GM23338 (cell line): ENCODE measurements around the gene FLT1. TPM values are rescaled to one million over a fixed set of nuclear protein-coding genes. Genes with fewer than 3 reads are reported as not detected.

Experiments
- ATAC-seq: fragments of 200-7000 bp; cut with Tn5 transposase; 3 replicates; pipeline ENCODE4 v1.9.1; 2020
- DNase-seq: peaks from one replicate; pipeline ENCODE4 v3.0.0-alpha.2; 2015; ENCODE audit warnings: low spot score
- H2AFZ ChIP-seq: fragments of 200-600 bp; sonication (generic); 2 replicates; pipeline ENCODE4 v1.8.0; 2016; ENCODE audit warnings: antibody characterized with exemption, mild to moderate bottlenecking, moderate library complexity
- H3F3A ChIP-seq: fragments of 200-600 bp; sonication (generic); replicated peaks from 2 replicates; pipeline ENCODE4 v1.8.0; 2017; ENCODE audit warnings: antibody characterized with exemption, mixed run types, low read depth
- H3K27ac ChIP-seq: fragments of 200-600 bp; sonication (generic); 2 replicates; pipeline ENCODE4 v1.6.1; 2016; ENCODE audit warnings: low read depth
- H3K27me3 ChIP-seq: fragments of 200-600 bp; sonication (generic); 2 replicates; pipeline ENCODE4 v1.8.0; 2016; ENCODE audit warnings: mild to moderate bottlenecking, mixed run types, moderate library complexity; ENCODE audit not compliant: insufficient read depth
- H3K36me3 ChIP-seq: fragments of 200-600 bp; sonication (generic); 2 replicates; pipeline ENCODE4 v1.8.0; 2016; ENCODE audit warnings: mild to moderate bottlenecking; ENCODE audit not compliant: insufficient read depth
- H3K4me1 ChIP-seq: fragments of 200-600 bp; sonication (generic); 2 replicates; pipeline ENCODE4 v1.8.0; 2016; ENCODE audit warnings: mild to moderate bottlenecking, moderate library complexity; ENCODE audit not compliant: insufficient read depth
- H3K4me2 ChIP-seq: fragments of 200-600 bp; sonication (generic); 2 replicates; pipeline ENCODE4 v1.7.1; 2017; ENCODE audit warnings: mixed run types
- H3K4me3 ChIP-seq: fragments of 200-600 bp; sonication (generic); 2 replicates; pipeline ENCODE4 v1.6.1; 2016; ENCODE audit warnings: mixed run types
- H3K79me2 ChIP-seq: fragments of 200-600 bp; sonication (generic); replicated peaks from 2 replicates; pipeline ENCODE4 v1.8.0; 2017; ENCODE audit warnings: mild to moderate bottlenecking; ENCODE audit not compliant: insufficient read depth
- H3K9me2 ChIP-seq: fragments of 200-600 bp; sonication (generic); 2 replicates; pipeline ENCODE4 v1.8.0; 2017; ENCODE audit not compliant: insufficient read depth
- H4K20me1 ChIP-seq: fragments of 200-600 bp; sonication (generic); replicated peaks from 2 replicates; pipeline ENCODE4 v1.8.0; 2017; ENCODE audit warnings: mild to moderate bottlenecking; ENCODE audit not compliant: insufficient read depth
- H3K27ac Mint-ChIP-seq: 2 replicates; pipeline ENCODE4 v1.8.0; 2020; ENCODE audit warnings: inconsistent platforms, mild to moderate bottlenecking, moderate library complexity, mixed read lengths
- H3K27me3 Mint-ChIP-seq: 3 replicates; pipeline ENCODE4 v1.8.0; 2022; ENCODE audit warnings: low read depth, mild to moderate bottlenecking, moderate library complexity, mixed read lengths, inconsistent platforms; ENCODE audit not compliant: insufficient read depth, poor library complexity
- H3K36me3 Mint-ChIP-seq: 3 replicates; pipeline ENCODE4 v1.8.0; 2021; ENCODE audit warnings: low read depth, mild to moderate bottlenecking, inconsistent platforms, moderate library complexity, mixed read lengths
- H3K4me1 Mint-ChIP-seq: 3 replicates; pipeline ENCODE4 v1.8.0; 2020; ENCODE audit warnings: mild to moderate bottlenecking, inconsistent platforms, mixed read lengths
- H3K4me3 Mint-ChIP-seq: 3 replicates; pipeline ENCODE4 v1.8.0; 2021; ENCODE audit warnings: moderate library complexity, mild to moderate bottlenecking, inconsistent platforms, mixed read lengths
- H3K9me3 Mint-ChIP-seq: 3 replicates; pipeline ENCODE4 v1.8.0; 2020; ENCODE audit warnings: moderate library complexity, mild to moderate bottlenecking, inconsistent platforms, mixed read lengths
- CREB1 ChIP-seq: fragments of 250-450 bp; sonication (Bioruptor Pico); IDR thresholded peaks from 2 replicates; pipeline ENCODE4 v1.5.0; 2020; ENCODE audit warnings: low read depth, mild to moderate bottlenecking, moderate library complexity
- EZH2 ChIP-seq: fragments of 200-600 bp; sonication (generic); IDR thresholded peaks from one replicate; pipeline ENCODE4 v1.8.0; 2017; ENCODE audit warnings: antibody characterized with exemption, mild to moderate bottlenecking, low read depth; ENCODE audit not compliant: unreplicated experiment
- EZH2phosphoT487 ChIP-seq: fragments of 200-600 bp; sonication (generic); IDR thresholded peaks from one replicate; pipeline ENCODE4 v1.8.1; 2018; ENCODE audit warnings: antibody characterized with exemption; ENCODE audit not compliant: unreplicated experiment
- JUNB ChIP-seq: IDR thresholded peaks from one replicate; pipeline ENCODE4 v1.6.1; 2016; ENCODE audit warnings: antibody characterized with exemption; ENCODE audit not compliant: unreplicated experiment
- NANOG ChIP-seq: IDR thresholded peaks from 2 replicates; pipeline ENCODE4 v1.6.1; 2016; ENCODE audit warnings: antibody characterized with exemption, borderline replicate concordance
- POLR2AphosphoS5 ChIP-seq: IDR thresholded peaks from 2 replicates; pipeline ENCODE4 v1.6.1; 2016; ENCODE audit warnings: antibody characterized with exemption, low read depth
- STAT1 ChIP-seq: IDR thresholded peaks from one replicate; pipeline ENCODE4 v1.6.1; 2016; ENCODE audit warnings: antibody characterized with exemption; ENCODE audit not compliant: unreplicated experiment
- ZNF114 ChIP-seq: fragments of 250-450 bp; sonication (Bioruptor Pico); IDR thresholded peaks from 2 replicates; pipeline ENCODE4 v1.5.0; 2020; ENCODE audit warnings: mild to moderate bottlenecking, moderate library complexity
- ZNF331 ChIP-seq: fragments of 250-450 bp; sonication (Bioruptor Pico); IDR thresholded peaks from 2 replicates; pipeline ENCODE4 v1.5.0; 2020; ENCODE audit warnings: low read depth, mild to moderate bottlenecking, moderate library complexity
- polyA plus RNA-seq: library from polyadenylated mRNA; unstranded; fragments of >200 nt; fragmentation: Nextera tagmentation; extraction: Ambion mirVana; gene quantifications from 2 replicates; pipeline ENCODE4 v1.2.1, GENCODE V29; 2016
- total RNA-seq: library from RNA; depleted of rRNA; stranded (reverse); fragments of >200 nt; shearing (Covaris generic); gene quantifications from 2 replicates; pipeline ENCODE4 v1.2.3, GENCODE V29; 2014
- TF ChIP-seq, protein P1 (sequence below), 2 experiments: fragments of 200-600 bp in 1 of 2; sonication (generic) in 1 of 2; conservative IDR thresholded peaks; 2 replicates each; pipeline versions ENCODE4 v1.5.1 to v1.6.1; 2016 to 2017; ENCODE audit warnings: antibody characterized with exemption in 2 of 2, low read depth in 2 of 2, mild to moderate bottlenecking in 2 of 2, moderate library complexity in 1 of 2
- TF ChIP-seq, protein P2 (sequence below): IDR thresholded peaks from 2 replicates; pipeline ENCODE4 v1.6.1; 2016; ENCODE audit warnings: antibody characterized with exemption
- TF ChIP-seq, protein P3 (sequence below): IDR thresholded peaks from one replicate; pipeline ENCODE4 v1.6.1; 2018; ENCODE audit warnings: antibody characterized with exemption; ENCODE audit not compliant: unreplicated experiment
- TF ChIP-seq, protein P4 (sequence below): fragments of 250-450 bp; sonication (Bioruptor Pico); IDR thresholded peaks from 2 replicates; pipeline ENCODE4 v1.5.0; 2020; ENCODE audit warnings: mild to moderate bottlenecking, moderate library complexity

Gene FLT1
- total and polyA plus RNA-seq, 2 experiments from 2014 or later, result 26.8 to 116 TPM

DNA sequence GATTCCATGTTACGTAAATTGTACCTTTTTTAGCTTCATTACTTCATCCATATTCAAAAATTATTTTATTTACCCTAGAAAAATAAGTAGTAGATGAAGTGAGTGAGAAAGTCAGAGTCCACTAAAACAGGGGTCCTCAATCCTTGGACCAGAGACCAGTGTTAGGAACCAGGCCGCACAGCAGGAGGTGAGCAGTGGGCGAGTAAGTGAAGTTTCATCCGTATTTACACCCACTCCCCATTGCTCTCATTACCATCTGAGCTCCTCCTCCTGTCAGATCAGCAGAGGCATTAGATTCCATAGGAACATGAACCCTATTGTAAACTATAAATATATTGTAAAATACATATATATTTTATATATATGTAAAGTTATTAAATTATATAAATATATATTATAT, 237.6 kb downstream of the FLT1 start:
- Histone ChIP-seq H3K9me2 (no peaks in the 10 kb centered on the region), H4K20me1 (peaks cover 4% of the 10 kb centered on the region; the same call in 1 of the 2 replicates), H3K4me3 (no peak overlapping the region), H3K27me3 (no peaks in the 10 kb centered on the region), H3F3A (no peaks in the 10 kb centered on the region; the same call in 1 of the 2 replicates), H2AFZ (no peak overlapping the region), H3K4me1 (no peaks in the 10 kb centered on the region), H3K4me2 (no peak overlapping the region), H3K36me3 (peaks cover 14% of the 10 kb centered on the region; the same call in 1 of the 2 replicates), H3K79me2 (peaks cover 6% of the 10 kb centered on the region; the same call in 1 of the 2 replicates), H3K27ac (no peak overlapping the region)
- no peak overlapping the region for H3K27ac Mint-ChIP-seq
- H3K27me3 Mint-ChIP-seq, result peaks cover 5% of the 10 kb centered on the region
- peaks cover 37% of the 10 kb centered on the region for H3K36me3 Mint-ChIP-seq
- no peak for DNase-seq
- no peak for ATAC-seq
- no peak overlapping the region for H3K4me3 Mint-ChIP-seq
- no peaks in the 10 kb centered on the region for H3K9me3 Mint-ChIP-seq
- TF ChIP-seq EZH2, result no peak
- TF ChIP-seq NANOG, result no peak
- no peak for TF ChIP-seq ZNF331 (CRISPR knock-in tag)
- no peak for TF ChIP-seq STAT1
- no peak for TF ChIP-seq CREB1 (CRISPR knock-in tag)
- TF ChIP-seq POLR2AphosphoS5, result no peak
- no peak for TF ChIP-seq JUNB
- TF ChIP-seq EZH2phosphoT487, result no peak
- TF ChIP-seq, protein P1, sequence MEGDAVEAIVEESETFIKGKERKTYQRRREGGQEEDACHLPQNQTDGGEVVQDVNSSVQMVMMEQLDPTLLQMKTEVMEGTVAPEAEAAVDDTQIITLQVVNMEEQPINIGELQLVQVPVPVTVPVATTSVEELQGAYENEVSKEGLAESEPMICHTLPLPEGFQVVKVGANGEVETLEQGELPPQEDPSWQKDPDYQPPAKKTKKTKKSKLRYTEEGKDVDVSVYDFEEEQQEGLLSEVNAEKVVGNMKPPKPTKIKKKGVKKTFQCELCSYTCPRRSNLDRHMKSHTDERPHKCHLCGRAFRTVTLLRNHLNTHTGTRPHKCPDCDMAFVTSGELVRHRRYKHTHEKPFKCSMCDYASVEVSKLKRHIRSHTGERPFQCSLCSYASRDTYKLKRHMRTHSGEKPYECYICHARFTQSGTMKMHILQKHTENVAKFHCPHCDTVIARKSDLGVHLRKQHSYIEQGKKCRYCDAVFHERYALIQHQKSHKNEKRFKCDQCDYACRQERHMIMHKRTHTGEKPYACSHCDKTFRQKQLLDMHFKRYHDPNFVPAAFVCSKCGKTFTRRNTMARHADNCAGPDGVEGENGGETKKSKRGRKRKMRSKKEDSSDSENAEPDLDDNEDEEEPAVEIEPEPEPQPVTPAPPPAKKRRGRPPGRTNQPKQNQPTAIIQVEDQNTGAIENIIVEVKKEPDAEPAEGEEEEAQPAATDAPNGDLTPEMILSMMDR (conservative IDR thresholded peaks at IDR 0.05; ENCODE audit: low read depth in 2 of 2), result no peak
- TF ChIP-seq, protein P2, sequence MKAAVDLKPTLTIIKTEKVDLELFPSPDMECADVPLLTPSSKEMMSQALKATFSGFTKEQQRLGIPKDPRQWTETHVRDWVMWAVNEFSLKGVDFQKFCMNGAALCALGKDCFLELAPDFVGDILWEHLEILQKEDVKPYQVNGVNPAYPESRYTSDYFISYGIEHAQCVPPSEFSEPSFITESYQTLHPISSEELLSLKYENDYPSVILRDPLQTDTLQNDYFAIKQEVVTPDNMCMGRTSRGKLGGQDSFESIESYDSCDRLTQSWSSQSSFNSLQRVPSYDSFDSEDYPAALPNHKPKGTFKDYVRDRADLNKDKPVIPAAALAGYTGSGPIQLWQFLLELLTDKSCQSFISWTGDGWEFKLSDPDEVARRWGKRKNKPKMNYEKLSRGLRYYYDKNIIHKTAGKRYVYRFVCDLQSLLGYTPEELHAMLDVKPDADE, result no peak
- no peak for TF ChIP-seq ZNF114
- TF ChIP-seq, protein P3, sequence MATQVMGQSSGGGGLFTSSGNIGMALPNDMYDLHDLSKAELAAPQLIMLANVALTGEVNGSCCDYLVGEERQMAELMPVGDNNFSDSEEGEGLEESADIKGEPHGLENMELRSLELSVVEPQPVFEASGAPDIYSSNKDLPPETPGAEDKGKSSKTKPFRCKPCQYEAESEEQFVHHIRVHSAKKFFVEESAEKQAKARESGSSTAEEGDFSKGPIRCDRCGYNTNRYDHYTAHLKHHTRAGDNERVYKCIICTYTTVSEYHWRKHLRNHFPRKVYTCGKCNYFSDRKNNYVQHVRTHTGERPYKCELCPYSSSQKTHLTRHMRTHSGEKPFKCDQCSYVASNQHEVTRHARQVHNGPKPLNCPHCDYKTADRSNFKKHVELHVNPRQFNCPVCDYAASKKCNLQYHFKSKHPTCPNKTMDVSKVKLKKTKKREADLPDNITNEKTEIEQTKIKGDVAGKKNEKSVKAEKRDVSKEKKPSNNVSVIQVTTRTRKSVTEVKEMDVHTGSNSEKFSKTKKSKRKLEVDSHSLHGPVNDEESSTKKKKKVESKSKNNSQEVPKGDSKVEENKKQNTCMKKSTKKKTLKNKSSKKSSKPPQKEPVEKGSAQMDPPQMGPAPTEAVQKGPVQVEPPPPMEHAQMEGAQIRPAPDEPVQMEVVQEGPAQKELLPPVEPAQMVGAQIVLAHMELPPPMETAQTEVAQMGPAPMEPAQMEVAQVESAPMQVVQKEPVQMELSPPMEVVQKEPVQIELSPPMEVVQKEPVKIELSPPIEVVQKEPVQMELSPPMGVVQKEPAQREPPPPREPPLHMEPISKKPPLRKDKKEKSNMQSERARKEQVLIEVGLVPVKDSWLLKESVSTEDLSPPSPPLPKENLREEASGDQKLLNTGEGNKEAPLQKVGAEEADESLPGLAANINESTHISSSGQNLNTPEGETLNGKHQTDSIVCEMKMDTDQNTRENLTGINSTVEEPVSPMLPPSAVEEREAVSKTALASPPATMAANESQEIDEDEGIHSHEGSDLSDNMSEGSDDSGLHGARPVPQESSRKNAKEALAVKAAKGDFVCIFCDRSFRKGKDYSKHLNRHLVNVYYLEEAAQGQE, result no peak
- TF ChIP-seq, protein P4, sequence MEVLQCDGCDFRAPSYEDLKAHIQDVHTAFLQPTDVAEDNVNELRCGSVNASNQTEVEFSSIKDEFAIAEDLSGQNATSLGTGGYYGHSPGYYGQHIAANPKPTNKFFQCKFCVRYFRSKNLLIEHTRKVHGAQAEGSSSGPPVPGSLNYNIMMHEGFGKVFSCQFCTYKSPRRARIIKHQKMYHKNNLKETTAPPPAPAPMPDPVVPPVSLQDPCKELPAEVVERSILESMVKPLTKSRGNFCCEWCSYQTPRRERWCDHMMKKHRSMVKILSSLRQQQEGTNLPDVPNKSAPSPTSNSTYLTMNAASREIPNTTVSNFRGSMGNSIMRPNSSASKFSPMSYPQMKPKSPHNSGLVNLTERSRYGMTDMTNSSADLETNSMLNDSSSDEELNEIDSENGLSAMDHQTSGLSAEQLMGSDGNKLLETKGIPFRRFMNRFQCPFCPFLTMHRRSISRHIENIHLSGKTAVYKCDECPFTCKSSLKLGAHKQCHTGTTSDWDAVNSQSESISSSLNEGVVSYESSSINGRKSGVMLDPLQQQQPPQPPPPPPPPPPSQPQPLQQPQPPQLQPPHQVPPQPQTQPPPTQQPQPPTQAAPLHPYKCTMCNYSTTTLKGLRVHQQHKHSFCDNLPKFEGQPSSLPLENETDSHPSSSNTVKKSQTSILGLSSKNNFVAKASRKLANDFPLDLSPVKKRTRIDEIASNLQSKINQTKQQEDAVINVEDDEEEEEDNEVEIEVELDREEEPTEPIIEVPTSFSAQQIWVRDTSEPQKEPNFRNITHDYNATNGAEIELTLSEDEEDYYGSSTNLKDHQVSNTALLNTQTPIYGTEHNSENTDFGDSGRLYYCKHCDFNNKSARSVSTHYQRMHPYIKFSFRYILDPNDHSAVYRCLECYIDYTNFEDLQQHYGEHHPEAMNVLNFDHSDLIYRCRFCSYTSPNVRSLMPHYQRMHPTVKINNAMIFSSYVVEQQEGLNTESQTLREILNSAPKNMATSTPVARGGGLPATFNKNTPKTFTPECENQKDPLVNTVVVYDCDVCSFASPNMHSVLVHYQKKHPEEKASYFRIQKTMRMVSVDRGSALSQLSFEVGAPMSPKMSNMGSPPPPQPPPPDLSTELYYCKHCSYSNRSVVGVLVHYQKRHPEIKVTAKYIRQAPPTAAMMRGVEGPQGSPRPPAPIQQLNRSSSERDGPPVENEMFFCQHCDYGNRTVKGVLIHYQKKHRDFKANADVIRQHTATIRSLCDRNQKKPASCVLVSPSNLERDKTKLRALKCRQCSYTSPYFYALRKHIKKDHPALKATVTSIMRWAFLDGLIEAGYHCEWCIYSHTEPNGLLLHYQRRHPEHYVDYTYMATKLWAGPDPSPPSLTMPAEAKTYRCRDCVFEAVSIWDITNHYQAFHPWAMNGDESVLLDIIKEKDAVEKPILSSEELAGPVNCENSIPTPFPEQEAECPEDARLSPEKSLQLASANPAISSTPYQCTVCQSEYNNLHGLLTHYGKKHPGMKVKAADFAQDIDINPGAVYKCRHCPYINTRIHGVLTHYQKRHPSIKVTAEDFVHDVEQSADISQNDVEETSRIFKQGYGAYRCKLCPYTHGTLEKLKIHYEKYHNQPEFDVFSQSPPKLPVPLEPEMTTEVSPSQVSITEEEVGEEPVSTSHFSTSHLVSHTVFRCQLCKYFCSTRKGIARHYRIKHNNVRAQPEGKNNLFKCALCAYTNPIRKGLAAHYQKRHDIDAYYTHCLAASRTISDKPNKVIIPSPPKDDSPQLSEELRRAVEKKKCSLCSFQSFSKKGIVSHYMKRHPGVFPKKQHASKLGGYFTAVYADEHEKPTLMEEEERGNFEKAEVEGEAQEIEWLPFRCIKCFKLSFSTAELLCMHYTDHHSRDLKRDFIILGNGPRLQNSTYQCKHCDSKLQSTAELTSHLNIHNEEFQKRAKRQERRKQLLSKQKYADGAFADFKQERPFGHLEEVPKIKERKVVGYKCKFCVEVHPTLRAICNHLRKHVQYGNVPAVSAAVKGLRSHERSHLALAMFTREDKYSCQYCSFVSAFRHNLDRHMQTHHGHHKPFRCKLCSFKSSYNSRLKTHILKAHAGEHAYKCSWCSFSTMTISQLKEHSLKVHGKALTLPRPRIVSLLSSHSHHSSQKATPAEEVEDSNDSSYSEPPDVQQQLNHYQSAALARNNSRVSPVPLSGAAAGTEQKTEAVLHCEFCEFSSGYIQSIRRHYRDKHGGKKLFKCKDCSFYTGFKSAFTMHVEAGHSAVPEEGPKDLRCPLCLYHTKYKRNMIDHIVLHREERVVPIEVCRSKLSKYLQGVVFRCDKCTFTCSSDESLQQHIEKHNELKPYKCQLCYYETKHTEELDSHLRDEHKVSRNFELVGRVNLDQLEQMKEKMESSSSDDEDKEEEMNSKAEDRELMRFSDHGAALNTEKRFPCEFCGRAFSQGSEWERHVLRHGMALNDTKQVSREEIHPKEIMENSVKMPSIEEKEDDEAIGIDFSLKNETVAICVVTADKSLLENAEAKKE (CRISPR knock-in tag), result no peak
- H3K4me1 Mint-ChIP-seq, result peaks cover 25% of the 10 kb centered on the region; the same call in 2 of the 3 replicates
